GM19372 (cell line): Measurements from ENCODE around the gene CDH23.

Source experiments
- ATAC-seq: cut with Tn5 transposase; IDR thresholded peaks from one replicate; pipeline ENCODE4 v1.9.1; 2021; ENCODE audit warnings: mild to moderate bottlenecking, low read depth, moderate library complexity; ENCODE audit not compliant: unreplicated experiment

CDH23 gene

GRCh38 chr10:71575451-71575850 is 178.7 kb downstream of the CDH23 start:
- ATAC-seq, result no peak

DNA sequence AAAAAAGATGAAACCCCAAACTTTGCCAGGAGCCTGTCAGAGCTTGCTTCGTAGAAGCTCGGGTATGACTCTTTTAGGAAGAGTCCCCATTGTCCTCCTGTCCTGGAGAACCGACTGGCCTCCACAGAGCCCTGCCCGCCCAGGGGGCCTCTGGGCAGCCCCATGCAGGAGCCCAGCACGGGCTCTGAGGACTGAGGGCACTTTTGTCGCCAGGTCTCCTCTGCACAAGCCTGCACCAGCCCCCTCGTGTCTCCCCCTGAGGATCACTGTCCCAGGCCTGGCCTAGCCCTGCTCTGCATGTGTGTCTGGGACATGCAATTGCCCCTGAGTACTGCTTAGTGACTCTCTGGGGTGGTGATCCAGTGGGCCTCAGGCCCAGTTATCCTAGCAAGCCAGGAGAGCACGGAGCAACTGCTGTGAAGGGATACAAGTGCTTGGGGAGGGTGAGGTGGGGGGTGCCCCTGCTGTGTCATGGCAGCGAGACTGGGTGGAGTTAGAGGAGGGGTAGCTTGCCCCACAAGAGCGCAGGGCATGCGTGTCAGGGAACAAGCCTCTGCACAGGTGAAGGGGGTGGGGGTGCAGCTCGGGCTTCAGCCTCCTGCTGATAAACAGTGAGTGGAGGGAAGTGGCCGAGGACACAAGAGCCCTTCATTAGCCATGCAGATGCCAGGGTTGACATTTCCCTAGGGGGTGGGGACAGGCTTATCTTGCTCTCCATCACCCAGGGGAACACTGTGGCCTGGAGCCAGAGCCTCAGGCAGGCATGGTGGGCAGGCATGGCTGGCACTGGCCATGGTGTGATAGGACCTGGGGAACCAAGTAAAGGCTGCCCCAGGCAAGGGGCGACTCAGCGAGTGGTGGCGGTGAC is 179.4 kb downstream of the CDH23 start:
- ATAC-seq, result no peak

DNA sequence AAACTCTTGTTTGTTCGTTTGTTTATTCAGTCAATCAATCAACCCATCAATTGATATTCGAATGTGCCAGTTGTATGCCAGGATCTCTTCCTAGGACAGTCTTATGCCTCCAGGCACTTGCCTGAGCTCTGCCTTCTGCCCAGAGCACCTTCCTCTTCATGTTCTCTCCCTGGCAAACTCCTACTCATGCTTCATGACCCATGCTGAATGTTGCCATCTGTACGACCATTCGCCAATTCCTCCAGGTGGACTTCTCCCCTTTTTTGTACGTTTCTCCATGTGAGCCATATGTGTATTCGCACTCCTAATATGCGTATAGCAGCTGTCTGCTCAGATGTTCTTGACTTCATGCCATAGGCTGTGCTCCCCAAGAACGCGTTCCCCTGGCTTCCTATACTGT is 180.1 kb downstream of the CDH23 start:
- no peak for ATAC-seq

DNA sequence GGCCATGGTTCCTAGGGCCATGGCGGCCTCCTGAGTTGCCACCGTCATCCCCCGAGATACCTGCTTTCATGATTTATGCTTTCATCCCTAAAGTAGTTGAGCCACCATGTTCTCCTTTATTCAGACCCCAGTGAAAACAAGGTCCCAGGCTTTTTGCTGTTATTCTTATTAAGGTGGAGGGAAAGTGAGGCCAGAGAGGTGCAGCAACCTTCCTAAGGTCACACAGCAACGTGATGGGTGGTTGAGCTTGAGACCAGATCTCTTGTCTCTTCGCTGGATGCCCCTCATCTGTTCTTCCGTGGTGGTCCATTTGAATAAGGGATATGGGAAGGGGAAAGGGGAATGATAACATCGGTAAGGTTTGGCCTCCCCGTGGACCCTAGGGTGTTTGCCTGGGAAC is 180.6 kb downstream of the CDH23 start:
- ATAC-seq, result no peak

DNA sequence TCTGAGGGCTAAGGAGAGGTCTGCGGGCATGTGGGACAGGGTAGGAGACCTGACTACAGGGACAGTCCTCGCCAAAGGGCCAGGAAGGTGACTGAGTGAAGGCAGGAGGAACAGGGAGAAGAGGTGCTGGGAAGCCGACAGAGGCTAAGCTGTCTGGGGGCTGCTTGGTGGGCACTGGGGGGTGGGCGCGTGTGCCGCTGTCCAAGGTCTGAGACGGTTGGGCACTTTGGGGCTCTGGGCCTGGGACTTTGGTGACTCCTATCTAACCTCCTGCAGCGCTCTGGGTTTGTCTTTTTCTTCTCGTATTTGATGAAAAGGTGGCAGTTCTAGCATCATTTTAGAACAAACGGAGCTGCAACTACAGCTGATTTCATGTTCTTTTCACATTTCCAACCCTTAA is 181.3 kb downstream of the CDH23 start:
- no peak for ATAC-seq

GRCh38 chr10:71579668-71580067 is 182.9 kb downstream of the CDH23 start:
- ATAC-seq, result no peak

GRCh38 chr10:71580415-71580814 is 183.7 kb downstream of the CDH23 start:
- no peak for ATAC-seq

DNA sequence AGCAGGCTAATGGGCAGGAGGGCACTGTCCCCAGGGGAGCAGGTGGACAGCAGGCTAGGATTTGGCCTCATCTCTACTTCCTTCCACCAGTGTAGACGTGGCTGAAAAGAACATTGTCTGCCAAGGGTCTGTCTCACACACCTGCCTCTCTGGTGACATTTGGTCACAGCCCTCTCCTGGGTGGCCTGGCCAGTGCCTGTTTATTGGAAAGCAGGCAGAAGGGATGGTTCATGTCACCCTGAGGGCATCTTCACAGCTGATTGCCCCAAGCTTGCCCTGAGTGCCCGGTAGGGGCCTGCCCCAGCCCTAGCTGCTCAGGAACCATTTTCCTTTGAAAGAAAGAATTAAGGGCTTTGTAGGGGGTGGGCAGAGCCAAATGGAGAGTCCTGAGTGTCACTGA is 184.2 kb downstream of the CDH23 start:
- ATAC-seq, result no peak

GRCh38 chr10:71581376-71581775 is 184.7 kb downstream of the CDH23 start:
- ATAC-seq, result no peak

DNA sequence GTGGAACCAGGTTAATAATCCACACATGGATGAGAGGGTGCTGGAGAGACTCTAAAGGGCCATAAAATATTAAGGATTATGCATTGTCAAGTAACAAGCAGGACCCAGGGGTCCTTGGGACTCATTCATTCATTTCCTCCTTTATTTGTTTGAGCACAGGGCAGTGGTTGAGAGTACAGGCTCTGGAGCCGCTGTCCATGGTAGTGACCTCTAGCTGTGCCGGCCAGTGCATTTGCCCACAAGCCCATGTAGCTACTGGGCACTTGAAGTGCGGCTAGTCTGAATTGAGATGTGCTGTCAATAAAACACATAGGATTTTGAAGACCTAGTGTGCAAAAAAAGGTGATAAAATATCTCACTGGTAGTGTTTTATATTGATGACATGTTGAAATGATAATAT is 185.3 kb downstream of the CDH23 start:
- ATAC-seq, result no peak

DNA sequence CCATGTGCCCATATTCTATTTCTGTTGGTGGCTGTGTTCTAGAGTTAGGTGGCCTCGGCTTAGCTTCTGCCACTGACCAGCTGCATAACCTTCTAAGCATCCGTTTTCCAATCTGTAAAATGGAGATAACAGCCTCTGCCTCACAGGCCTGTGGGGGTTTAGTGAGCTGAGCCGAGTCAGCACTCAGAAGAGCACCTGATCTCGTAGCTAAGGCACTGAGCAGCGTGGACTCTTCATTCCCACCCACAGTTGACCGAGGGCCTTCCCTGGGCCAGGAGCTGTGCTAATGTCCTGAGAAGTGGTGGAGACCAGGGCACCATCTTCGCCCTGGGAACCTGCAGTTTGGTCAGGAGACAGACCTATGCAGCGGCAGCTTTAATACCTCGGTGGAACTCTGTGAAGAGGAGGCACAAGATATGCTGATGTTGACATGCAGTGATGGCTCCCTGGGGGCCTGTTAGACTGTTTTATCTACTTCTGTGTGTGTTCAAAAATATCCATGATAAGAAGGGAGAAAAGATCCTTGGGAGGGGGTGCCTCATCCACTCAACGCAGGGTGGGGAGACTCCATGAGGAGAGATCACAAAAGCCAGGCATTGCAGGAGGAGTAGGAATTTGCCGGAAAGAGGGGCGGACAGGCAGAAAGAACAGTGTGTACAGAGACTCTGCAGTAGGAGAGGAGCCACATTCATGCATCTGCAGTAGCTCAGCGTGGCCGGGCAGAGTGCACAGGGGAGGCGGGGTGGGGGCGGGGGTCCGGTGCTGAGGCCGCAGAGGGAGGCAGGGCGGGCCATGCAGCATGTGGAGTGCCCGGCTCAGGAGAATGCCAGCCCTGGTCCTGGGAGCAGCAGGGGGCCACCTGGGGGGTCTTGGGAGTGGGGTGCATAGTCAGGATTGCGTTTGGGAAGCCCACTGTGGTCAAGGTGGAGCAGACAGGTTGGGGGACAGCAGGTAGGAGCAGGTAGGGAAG is 186.1 kb downstream of the CDH23 start:
- no peak for ATAC-seq

- no peak for ATAC-seq
Observed at GRCh38 chr10:71584461-71584860, 187.7 kb downstream of the CDH23 start.

GRCh38 chr10:71584902-71585563 is 188.3 kb downstream of the CDH23 start:
- ATAC-seq, result no peak

- no peak for ATAC-seq
Observed at GRCh38 chr10:71585564-71586290, 189.0 kb downstream of the CDH23 start.

DNA sequence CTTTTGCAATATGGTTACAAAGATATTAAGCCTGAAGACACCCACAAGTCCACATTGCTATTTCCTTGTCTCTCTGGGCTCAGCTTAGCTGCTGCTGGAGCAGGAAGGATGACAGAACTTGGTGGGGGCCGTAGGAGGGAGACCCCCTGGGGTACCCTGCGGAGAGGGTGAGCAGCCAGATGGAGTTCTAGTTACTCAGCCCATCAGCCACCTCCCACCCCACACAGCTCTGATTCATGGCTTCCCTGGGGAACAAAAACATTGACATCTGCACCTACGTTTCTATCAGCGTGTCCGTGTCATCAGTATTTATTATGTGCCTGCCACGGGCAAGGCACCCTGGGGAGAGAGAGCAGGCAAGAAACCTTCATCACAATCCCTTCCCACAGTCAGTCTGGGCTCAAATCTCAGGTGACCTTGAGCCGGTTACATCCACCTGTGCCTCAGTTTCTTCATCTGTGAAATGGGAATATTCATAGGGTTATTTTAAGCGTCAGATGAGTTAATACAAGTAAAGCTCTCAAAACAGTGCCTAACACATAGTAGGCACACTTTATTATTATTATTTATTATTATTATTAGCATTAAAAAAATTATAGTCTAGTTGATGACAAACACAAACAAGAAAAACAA is 191.3 kb downstream of the CDH23 start:
- no peak for ATAC-seq

DNA sequence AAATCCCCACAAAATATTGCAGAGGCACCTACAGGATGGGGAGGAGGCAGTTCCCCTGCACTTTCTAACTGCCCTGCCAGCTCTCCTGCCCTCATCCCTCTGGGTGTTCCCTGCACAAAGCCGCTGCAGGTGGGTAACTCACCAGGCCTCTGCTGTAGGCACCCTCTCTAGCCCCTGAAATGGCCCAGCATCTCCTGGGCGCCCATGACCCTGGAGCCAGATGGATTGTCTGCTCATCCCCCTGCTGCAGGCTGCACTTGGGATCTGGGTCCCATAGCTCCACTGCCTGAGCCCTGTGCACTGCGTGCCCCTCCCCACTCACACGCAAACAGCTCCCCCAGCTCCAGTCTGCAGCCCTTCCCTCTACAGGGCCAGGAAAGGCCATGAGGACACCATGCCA is 192.0 kb downstream of the CDH23 start:
- no peak for ATAC-seq

DNA sequence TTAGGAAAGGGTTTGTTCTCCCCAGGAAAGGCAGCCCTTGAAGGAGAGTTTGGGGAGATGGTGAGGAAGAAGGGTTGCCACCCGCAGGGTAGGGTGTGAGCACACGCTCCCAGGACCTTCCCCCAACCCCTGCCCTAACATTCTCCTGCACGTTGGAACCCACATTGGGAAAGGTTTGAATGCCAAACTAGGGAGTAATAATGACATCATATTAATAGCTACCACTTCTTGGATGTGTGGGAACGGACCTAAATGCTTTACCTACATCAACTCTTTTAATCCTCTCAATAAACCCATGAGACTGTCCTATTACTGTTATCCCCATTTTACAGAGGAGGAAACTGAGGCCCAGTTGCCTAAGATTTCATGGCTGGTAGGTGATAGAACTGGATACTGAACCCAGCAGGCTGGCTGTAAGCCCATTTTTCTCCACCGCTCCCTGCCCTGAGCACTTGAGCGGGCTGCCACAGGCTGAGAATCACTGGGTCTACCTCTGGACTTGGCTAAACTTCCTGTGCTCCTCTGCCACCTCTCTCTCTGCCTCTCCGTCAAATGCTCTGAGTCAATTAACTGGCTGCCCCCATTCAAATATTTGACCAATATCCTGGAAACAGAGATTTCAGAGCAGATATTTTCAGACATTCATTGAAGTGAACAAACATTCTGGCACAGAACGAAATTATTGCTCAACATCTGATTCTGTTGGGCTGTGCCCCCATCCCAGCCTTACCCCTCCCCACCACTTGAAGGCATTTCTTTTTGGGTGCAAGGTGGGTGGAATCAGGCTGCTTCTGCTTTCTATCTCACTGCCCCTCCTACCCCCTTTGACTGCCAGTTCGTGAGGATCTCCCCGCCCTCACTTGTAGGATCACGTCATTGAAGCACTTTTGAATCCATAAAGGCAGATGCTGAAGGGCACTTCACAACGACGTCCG is 193.2 kb downstream of the CDH23 start:
- no peak for ATAC-seq

- no peak for ATAC-seq
Observed at GRCh38 chr10:71590781-71591350, 194.1 kb downstream of the CDH23 start.
